Ovary (tissue), 9 donors: ENCODE data around the gene LRRC34. TPM values are rescaled to one million over a fixed set of nuclear protein-coding genes. Genes with fewer than 3 reads are reported as not detected.

Experiments used
- DNase-seq, 5 donors: peaks; one replicate each; pipeline ENCODE4 v3.0.0-alpha.2; 2019 to 2020
- H3K27ac ChIP-seq, 2 donors: fragments of 200-600 bp; one replicate each; pipeline versions ENCODE4 v1.5.1 to v1.8.0; 2019 to 2022
- H3K27me3 ChIP-seq: fragments of 200-600 bp; one replicate; pipeline ENCODE4 v1.8.0; 2022
- H3K36me3 ChIP-seq: fragments of 200-600 bp; sonication (generic); one replicate; pipeline ENCODE4 v1.5.1; 2019
- H3K4me1 ChIP-seq: one replicate; pipeline ENCODE4 v1.8.1; 2013; ENCODE audit warnings: mild to moderate bottlenecking, moderate library complexity; ENCODE audit not compliant: insufficient read depth
- H3K4me3 ChIP-seq: fragments of 200-600 bp; sonication (generic); one replicate; pipeline ENCODE4 v1.5.1; 2017
- H3K9me3 ChIP-seq, 2 donors: fragments of 200-600 bp in 1 of 2; sonication (generic) in 1 of 2; one replicate each; pipeline versions ENCODE4 v1.5.1 to v1.8.1; 2013 to 2019; ENCODE audit warnings: mild to moderate bottlenecking in 1 of 2, moderate library complexity in 1 of 2
- EP300 ChIP-seq: sonication (generic); formaldehyde crosslinking; IDR thresholded peaks from one replicate; pipeline ENCODE4 v1.6.1; 2017; ENCODE audit warnings: antibody characterized with exemption
- POLR2A ChIP-seq: fragments of 450-650 bp; IDR thresholded peaks from one replicate; pipeline ENCODE4 v1.6.1; 2017; ENCODE audit warnings: antibody characterized with exemption, mild to moderate bottlenecking, moderate library complexity
- WGBS, 3 donors: extraction: QIAGEN DNeasy Blood & Tissue Kit in 1 of 3; methylation state at CpG; one replicate each; pipeline versions ENCODE4 v1.1.5 to v1.1.7; 2013 to 2017; 5-methylcytosine and 5-hydroxymethylcytosine counted together
- intact Hi-C, 4 donors: fragments of 100-400 bp; cut with DNase I; formaldehyde crosslinking; loops; one replicate each; pipeline versions ENCODE4 v1.11.0 to v1.15.1; 2022 to 2023
- polyA plus RNA-seq, 2 donors: library from polyadenylated mRNA; stranded (reverse); fragments of 200-250 nt in 1 of 2; fragments of 350-450 nt in 1 of 2; fragmentation: Illumina TruSeq in 1 of 2; extraction: RNeasy Lipid Tissue Mini Kit (QIAGEN cat#74804) in 1 of 2; gene quantifications; one replicate each; pipeline ENCODE4 v1.2.3, GENCODE V29; 2013 to 2014
- total RNA-seq, 7 donors: library from RNA; depleted of rRNA in 2 of 7; stranded (reverse); fragments of >200 nt in 2 of 7; fragmentation: NEBNext Ultra II Directional in 3 of 7; extraction: Animal tissue kit (Norgen Biotek cat#: 25700) in 3 of 7; gene quantifications; one replicate each; pipeline versions ENCODE4 v1.1.0 to v1.2.4, GENCODE V29; 2016 to 2023
- TF ChIP-seq, protein P1 (sequence below), 3 donors: fragments of 450-650 bp in 2 of 3; fragments of 200-600 bp in 1 of 3; IDR thresholded peaks; one replicate each; pipeline versions ENCODE4 v1.5.1 to v1.8.0; 2016 to 2022; ENCODE audit warnings: antibody characterized with exemption in 3 of 3, mild to moderate bottlenecking in 1 of 3
- donor health status: DM: no; HTN: no; CAD: no; lungs with moderate emphysema.
- donor health status: DM: no; HTN: no; CAD: no.
- donor health status: Bipolar disorder and iron deficiency.
- donor health status: DM: yes; HTN: yes; CAD: no.
- donor health status: DM: no; HTN: no; CAD: no.
- donor health status: DM: yes; HTN: yes; CAD: no.

Gene LRRC34
- total and polyA plus RNA-seq, 9 donors, result 1.7 to 8.1 (median 4.3) TPM

DNA sequence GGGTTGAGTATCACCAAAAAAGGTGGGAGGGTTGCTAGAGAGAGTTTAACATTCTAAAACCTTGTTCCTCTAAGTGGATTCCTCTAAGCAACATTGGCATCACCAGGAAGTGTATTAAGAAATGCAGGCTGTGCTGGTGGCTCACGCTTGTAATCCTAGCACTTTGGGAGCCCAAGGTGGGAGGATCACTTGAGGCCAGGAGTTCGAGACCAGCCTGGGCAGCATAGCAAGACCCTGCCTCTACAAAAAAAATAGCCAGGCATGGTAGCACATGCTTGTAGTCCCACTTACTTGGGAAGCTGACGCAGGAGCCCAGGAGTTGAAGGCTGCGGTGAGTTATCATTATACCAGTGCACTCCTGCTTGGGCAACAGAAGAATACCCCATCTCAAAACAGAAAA lies 34.9 kb downstream of the LRRC34 start:
- DNase-seq, result no peak
- intact Hi-C loops, result loop anchor here in 1 of 4 donors (10.0 kb wide), 1 partner anchor 577 kb away; the partner anchor contains the start of gene SKIL
- no peaks in the 10 kb centered on the region for H3K36me3 ChIP-seq
- no peaks in the 10 kb centered on the region for H3K27me3 ChIP-seq
- peaks cover 4% of the 10 kb centered on the region for H3K4me1 ChIP-seq
- no peak overlapping the region for H3K4me3 ChIP-seq
- no peak overlapping the region for H3K27ac ChIP-seq
- 68 to 83% (median 72%) methylated on average over 4 of the region's 4 CpGs for WGBS, 3 donors
- TF ChIP-seq POLR2A (no peak), EP300 (no peak)
- TF ChIP-seq, protein P1, sequence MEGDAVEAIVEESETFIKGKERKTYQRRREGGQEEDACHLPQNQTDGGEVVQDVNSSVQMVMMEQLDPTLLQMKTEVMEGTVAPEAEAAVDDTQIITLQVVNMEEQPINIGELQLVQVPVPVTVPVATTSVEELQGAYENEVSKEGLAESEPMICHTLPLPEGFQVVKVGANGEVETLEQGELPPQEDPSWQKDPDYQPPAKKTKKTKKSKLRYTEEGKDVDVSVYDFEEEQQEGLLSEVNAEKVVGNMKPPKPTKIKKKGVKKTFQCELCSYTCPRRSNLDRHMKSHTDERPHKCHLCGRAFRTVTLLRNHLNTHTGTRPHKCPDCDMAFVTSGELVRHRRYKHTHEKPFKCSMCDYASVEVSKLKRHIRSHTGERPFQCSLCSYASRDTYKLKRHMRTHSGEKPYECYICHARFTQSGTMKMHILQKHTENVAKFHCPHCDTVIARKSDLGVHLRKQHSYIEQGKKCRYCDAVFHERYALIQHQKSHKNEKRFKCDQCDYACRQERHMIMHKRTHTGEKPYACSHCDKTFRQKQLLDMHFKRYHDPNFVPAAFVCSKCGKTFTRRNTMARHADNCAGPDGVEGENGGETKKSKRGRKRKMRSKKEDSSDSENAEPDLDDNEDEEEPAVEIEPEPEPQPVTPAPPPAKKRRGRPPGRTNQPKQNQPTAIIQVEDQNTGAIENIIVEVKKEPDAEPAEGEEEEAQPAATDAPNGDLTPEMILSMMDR (IDR thresholded peaks at IDR 0.05), result no peak
- H3K9me3 ChIP-seq, result no peaks in the 10 kb centered on the region

DNA sequence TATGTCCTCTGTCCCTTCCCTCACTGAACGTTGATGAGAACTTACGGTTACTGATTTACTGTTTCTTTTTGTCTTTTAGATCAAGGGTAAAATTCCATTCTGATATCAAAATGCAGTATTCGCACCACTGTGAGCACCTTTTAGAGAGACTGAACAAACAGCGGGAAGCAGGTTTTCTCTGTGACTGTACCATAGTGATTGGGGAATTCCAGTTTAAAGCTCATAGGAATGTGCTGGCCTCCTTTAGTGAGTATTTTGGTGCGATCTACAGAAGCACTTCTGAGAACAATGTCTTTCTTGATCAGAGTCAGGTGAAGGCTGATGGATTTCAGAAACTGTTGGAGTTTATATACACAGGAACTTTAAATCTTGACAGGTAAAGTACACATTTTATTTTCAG lies 38.5 kb downstream of the LRRC34 start:
- H3K4me3 ChIP-seq, result peak overlapping the region; percentile 99
- TF ChIP-seq EP300 (no peak), POLR2A (no peak)
- TF ChIP-seq, protein P1 (IDR thresholded peaks at IDR 0.05), result no peak
- no peaks in the 10 kb centered on the region for H3K9me3 ChIP-seq
- no peaks in the 10 kb centered on the region for H3K27me3 ChIP-seq
- intact Hi-C loops, result loop anchor here in 1 of 4 donors (10.0 kb wide), 1 partner anchor 581 kb away; the partner anchor contains the start of gene SKIL
- 51 to 57% (median 57%) methylated on average over 5 of the region's 5 CpGs for WGBS, 3 donors
- H3K27ac ChIP-seq, result no peak overlapping the region
- peaks cover 4% of the 10 kb centered on the region for H3K4me1 ChIP-seq
- no peak for DNase-seq
- no peaks in the 10 kb centered on the region for H3K36me3 ChIP-seq

DNA sequence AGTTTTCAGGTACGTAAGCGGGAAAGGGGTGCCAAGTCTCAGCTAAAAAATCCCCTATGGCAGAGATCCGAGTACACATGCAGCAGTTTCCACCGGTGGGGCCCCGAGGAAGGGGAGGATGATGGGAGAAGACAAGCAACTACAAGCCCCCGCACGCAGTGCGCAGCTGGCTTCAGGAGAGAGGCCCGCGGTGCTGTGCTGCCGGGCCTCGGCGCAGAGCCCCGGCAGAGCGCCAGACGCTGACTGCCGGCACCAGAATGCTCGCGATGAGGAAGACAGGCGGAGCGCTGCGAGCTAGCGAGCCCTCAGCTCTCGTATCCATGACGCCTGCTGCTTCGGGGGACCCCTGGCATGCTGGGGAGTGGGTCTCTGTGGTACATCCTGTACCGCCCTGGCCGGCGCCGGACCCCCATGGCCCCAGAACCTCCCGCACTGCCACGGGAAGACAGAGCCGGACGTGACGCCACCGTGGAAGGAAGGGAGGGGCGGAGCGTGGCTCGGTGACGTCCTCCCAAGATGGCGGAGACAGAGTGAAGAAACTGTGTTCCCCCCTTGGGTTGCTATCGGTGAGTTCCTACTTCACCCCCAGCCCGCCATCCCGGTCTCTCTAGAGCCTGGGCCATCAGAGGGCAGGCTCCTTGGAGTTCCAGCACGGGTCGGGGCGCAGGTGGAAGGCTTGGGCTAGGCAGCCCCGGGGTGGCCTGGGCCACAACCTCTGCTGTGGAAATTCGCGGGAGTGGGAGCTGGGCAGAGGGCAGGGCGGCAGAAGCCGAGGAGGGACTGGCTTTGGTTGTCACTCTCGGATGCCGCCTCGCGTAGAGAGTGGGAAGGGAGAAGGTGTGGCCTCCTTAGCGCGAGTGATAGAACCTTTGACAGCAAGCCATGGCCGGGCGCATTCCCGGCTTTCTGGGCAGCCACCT lies 39.5 kb downstream of the LRRC34 start, which contains the start of gene MYNN:
Gene MYNN (plus strand): TSS at position 500 of the 920 bp plus-strand sequence. CDS start 900 bp downstream, outside the sequence.
- Histone ChIP-seq H3K9me3 (no peaks in the 10 kb centered on the region), H3K4me3 (peak within 1 kb of the TSS; percentile 99), H3K27me3 (no peaks in the 10 kb centered on the region), H3K36me3 (no peaks in the 10 kb centered on the region), H3K27ac (peak within 1 kb of the TSS; percentile 91 to 97), H3K4me1 (peaks cover 4% of the 10 kb centered on the region)
- 0 to 1% (median 1%) methylated on average over 59 to 61 of the region's 61 CpGs for WGBS, 3 donors
- TF ChIP-seq POLR2A (peak; percentile 100), EP300 (peak; percentile 39)
- TF ChIP-seq, protein P1 (IDR thresholded peaks at IDR 0.05), result no peak
- intact Hi-C loops, result loop anchor here in 1 of 4 donors (10.0 kb wide), 1 partner anchor 582 kb away; the partner anchor contains the start of gene SKIL
- peak; percentile 92 to 95 (median 94) for DNase-seq

DNA sequence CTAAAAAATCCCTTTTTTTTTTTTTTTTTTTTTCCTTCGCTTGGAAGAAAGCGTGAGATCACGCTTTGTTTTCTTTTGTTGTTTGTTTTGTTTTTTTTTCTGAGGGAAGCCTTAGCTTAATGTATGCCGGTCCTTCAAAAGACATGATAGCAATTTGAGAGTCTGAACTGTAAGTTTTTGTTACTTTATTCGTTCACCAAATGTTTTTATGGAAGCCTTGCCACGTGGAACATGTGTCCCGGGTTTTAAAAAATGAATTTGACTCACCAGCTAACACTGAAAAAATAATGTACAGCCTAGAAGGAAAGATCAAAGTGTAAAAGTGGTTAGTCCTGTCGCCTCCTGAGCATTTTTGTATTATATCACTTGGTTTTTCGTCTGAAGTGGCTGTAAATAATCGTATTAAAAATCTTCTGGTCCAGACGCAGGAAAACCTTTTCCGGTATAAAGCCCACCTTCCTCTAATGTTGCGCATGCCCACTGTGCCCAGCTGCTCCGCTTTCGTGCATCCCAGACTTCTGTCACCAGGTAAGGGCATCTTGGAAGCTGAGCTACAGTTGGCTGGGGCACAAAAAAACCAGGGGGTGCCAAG lies 40.3 kb downstream of the LRRC34 start:
- intact Hi-C loops, result loop anchor here in 1 of 4 donors (10.0 kb wide), 1 partner anchor 582 kb away; the partner anchor contains the start of gene SKIL
- peaks cover 4% of the 10 kb centered on the region for H3K4me1 ChIP-seq
- no peaks in the 10 kb centered on the region for H3K27me3 ChIP-seq
- WGBS, 3 donors, result 0 to 1% (median 0%) methylated on average over 15 of the region's 15 CpGs
- TF ChIP-seq, protein P1 (IDR thresholded peaks at IDR 0.05), result no peak
- TF ChIP-seq EP300, result peak; percentile 44
- H3K27ac ChIP-seq, result peak overlapping the region; percentile 91 to 97
- DNase-seq, result peak in 4 of 5 donors; percentile 78 to 84 (median 80)
- H3K9me3 ChIP-seq, result no peaks in the 10 kb centered on the region
- H3K4me3 ChIP-seq, result peak overlapping the region; percentile 99
- no peaks in the 10 kb centered on the region for H3K36me3 ChIP-seq
